HG03159 (cell line): ENCODE results near the gene SCGB1C1.
"Not testable (repeated sequence)": the region's sequence is repeated elsewhere in the genome, so short reads cannot be mapped to it uniquely, and the experiment has no call there.

Experiments
- ATAC-seq: cut with Tn5 transposase; IDR thresholded peaks from one replicate; pipeline ENCODE4 v1.9.1; 2021; ENCODE audit warnings: mild to moderate bottlenecking, moderate library complexity; ENCODE audit not compliant: unreplicated experiment

The SCGB1C1 gene

DNA sequence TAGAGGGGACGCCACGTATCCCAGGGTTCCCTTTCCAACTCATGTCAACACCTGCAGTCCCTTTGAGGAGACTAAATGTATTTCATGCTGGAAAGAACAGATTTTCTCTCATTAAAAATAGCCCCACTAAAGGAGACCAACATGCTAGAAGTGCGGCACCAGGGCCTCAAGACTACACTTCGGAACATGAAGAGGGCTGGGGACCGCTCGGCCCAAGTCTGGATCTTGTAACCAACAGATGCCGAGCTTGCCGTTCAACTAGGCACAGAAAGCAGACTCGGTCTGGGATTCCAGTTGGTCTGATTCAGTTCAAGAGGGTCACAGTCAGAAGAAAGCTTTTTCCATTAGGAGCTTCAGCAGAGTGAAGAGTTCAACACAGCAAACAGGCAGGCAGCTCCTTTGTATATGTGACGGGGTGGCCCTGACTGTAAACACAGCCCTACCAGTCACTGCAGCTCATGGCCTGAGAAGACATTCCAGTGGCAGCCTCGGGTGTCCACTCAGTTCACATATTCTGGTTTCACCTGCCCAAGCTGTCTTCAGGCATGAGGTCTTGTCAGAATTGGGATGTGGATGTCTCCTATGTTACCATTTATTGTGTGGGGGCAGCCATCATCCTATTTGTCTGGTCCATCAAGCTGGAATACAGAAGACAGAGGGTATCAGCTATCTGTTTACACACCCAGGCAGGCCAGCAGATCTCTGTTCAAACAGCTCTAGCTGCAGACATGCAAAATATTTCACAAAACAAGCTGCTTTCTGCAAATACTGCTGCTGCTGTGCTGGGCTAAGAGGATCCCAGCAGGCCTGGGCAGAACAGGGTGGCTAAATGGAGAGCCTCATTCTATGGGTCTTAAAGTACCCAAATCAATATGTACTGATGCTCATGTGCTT, 23.4 kb downstream of the SCGB1C1 start:
- ATAC-seq, result no peak

DNA sequence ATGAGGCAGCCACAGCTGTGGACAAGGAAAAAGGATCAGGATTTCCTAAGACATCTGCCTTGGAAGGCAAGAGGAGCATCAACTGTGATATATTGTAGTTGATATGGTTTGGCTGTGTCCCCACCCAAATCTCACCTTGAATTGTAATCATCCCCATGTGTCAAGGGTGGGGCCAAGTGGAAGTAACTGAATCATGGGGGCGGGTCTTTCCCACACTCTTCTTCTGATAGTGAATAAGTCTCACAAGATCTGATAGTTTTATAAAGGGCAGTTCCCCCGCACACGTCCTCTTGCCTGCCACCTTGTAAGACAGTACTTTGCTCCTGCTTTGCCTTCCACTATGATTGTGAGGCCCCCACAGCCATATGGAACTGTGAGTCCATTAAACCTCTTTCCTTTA, 24.8 kb downstream of the SCGB1C1 start:
- ATAC-seq, result no peak

DNA sequence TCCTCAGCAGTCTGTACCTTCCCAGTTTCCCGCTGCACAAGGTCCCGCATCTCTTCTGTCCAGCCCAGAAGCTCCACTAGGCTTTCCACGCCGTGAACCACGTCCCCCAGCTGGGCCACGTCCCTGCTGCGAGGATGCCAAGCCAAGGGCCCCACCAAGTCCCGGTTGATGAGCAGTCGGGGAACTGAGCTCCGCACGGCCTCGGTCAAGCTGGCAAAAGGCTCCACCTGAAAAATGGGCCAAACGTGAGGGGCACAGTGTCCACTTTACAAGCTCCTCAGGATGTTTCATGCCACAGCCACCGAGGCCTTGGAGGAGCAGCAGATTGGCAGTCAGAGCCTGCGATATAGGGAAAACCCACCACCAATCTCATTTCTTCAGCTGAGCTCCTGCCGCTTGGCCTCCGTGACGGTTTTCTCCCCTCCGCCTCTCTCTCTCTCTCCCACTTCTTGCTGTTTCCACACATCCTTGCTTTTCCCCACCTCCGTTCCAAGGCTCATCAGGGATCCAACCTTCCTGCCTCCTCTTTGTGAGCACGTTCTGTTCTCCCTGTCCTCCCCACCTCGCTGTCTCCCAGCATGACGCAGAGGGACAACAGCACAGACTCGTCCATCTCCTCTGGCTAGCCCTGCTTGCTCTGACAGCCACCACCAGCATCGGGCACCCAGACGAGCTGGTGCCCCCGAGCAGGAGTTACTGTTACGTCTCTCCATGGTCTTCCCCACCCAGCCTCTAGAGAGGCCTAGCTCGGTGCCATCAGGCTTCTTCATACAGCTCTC, 26.1 kb downstream of the SCGB1C1 start:
- ATAC-seq, result no peak

DNA sequence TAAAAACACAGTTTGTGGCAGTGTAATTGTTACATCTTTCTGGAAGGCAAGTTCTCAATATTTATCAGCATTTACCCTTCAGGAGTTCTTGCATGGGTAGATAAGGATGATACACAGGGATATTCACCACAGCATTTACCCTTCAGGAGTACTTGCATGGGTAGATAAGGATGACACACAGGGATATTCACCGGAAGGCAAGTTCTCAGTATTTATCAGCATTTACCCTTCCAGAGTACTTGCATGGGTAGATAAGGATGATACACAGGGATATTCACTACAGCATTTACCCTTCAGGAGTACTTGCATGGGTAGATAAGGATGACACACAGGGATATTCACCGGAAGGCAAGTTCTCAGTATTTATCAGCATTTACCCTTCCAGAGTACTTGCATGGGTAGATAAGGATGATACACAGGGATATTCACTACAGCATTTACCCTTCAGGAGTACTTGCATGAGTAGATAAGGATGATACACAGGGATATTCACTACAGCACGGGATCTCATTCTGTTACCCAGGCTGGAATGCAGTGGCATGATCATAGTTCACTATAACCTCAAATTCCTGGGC, 27.9 kb downstream of the SCGB1C1 start:
- ATAC-seq, result not testable (repeated sequence)

DNA sequence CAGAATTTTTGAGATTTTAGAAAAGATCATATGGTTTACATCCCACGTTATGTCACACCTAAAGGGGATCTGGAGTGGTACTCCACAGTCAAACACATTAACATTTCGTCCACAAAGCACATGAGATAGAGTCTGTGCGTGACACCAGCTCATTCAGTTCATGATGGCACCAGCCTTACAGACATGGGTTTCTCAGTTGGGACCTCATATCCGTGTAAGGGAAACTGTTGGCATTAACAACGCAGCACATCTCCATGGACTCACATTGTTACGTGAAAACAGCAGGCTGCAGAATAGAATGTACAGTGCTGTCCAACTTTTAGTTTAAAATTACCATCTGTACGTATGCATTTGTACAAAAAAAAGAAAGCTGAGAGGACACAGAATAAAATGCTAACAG, 28.7 kb downstream of the SCGB1C1 start:
- ATAC-seq, result no peak

DNA sequence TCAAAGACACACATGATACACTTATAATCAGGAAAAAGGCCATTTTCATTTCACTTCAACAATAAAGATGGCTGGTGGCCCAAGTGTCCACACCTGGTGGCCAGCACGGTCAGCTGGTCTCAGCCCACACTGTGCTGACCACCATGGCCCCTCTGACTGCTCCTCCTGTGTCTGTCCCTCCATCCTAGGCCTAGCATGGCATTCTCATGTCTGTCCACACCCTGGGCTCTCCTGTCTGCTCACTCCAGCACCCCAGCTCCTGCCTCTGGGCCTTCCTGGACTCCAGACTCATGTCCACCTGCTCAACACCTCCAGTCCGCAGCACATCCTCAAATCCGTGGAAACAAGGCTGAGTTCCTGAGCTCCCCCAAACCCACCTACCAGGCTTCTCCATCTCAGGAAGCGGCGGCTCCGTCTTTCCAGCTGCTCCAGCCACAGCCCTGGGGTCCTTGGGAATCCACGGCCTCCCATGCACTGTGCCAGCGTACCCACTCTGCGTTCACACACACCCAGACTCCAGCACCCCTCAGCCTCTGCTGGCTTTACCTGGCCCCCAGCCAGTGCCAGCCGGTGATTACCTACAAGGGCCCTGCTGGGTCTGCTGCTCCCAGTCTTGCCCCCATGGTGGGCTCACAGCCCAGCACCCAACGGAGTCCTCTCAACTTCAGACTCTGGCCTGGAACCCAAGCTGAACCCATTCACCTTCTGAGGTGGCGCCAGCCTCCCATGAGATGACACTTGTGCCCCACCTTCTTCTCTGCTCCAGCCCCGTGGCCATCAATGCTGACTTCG, 29.3 kb downstream of the SCGB1C1 start:
- ATAC-seq, result no peak

DNA sequence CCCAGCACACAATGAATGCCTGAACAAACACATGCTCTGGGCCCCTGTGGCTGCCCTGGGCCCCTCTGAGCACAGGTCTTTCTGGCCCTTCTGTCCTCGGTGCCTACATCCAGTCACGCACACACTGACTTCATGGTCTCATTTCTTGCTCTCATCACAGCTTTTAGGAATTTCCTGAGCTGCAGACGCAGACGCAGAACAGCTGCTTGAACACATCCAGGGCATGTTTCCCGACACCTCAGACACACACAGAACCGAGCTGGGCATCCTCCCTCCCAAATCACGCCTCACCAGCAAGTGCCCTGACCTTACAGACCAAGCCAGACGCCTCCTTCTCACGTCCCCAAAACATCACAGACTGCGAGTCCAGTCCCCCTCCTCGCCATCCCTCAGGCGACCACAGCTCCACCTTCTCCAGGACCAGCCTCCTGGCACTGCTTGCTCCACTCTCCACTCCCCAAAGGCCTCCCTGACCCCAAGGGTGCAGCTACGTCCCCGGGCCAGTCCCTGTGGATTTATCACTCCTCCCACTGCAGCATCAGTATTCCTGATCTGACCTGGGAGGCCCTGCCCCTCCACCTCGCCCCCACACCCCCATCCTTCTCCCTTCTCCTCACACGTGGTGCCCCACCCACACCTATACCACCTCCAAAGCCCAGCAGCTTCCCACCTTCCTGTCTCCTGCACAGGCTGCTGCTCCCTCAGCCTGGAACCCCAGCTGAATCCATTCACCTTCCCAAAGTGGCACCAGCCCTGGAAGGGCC, 30.3 kb downstream of the SCGB1C1 start:
- ATAC-seq, result no peak

DNA sequence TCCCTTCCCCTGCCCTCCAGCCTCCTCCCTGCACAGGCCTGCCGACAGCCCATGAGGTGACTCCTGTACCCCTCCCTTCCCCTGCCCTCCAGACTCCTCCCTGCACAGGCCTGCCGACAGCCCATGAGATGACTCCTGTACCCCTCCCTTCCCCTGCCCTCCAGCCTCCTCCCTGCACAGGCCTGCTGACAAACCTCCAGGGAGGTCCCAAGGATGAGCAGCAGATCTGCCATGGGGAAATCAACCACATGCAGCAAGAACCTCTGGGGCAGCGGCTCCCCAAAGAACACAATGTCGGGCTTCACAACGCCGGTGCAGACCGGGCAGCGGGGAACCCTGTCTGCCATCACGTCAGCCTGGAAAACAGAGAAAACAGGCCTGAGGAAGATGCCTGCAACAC, 31.0 kb downstream of the SCGB1C1 start:
- ATAC-seq, result no peak

DNA sequence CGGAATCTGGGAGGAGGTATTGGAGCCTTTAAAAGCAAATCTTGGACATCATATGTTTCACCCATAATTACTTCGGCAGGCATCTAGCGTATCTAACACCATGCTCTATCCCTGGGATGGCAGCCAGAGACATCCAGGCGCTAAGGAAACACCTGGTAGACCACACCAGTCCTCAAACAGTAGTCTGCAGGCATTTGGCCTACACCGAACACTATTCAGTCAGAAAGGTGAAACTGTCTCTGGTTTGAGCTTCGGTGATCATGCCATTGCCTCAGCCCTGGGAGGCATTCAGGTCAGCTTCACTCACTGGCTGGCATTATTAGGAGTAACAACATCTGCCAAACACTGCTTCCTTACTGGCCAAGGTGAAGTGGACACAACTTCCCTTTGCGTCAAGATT, 31.5 kb downstream of the SCGB1C1 start:
- ATAC-seq, result no peak

DNA sequence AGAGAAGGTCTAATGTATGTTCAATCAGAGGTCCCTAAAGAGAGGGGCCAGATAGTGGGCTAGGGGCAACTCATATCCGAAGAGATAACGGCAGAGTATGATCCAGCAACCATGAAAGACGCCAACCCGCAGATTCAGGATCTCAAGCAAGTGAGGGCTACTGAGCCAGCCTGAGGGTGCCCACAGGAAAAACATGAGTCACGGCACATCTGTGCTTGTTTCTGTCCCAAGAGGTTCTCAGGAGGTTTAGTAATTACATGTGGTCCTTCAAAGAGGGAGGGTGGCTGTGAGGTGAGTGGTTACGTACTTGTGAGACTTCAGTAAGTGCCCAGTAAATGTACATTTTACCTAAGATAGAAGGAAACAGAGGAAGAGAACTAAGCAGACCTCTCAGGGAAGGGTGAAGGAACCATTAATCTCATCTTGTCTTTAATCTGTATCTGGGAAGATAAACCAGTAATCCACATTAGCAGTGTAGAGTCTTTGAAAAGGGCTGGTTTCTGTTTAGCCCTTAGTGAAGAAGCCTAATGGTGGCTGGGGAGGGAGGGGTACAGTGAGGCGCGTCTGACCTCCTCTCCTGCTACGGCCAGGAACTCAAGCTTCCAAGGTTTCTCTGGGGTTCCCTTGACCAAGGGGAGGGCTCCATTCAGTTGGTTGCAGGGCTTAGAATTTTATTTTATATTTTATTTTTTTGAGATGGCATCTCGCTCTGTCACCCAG, 33.0 kb downstream of the SCGB1C1 start:
- no peak for ATAC-seq

DNA sequence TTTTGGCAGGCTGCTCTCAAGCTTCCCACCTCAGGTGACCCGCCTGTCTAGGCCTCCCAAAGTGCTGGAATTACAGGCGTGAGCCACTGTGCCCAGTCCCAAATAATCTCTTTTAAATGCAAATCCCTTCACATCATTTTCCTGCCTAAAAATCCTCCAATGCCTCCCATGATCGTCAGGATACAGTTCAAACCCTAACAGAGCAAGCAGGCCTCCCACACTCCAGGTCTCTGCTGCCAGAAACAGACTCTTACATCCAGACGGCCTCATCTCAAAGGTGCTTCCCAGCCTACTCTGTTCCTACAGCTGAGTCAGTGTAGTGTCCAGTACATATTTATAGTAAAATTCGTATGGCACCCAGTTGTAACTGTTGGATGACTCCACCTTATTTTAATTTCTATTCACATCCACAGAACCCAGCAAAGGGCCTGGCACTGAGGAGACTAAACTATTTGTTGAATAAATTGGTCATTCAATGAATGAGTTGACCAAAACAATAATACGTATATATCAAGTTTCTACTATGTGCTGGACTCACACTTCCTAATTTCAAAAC, 35.0 kb downstream of the SCGB1C1 start:
- ATAC-seq, result no peak

DNA sequence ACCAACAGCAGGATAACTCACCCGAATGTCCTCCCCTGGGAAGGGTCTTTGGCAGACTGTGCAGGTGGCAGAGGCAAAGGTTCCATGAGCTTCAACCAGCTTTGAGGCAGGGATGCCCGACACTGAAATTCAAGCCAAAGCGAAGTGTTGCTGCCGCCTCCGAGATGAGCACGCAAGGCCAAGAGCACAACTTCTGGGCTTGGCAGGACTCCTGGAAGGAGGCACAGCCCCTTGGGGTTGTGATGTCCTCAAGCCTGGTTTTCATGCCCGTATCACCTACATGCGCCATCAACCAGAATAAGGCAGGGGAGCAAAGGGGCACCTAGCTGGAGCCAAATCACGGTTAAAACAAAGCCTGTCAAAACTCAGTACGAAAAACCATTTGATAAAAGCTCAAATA, 37.6 kb downstream of the SCGB1C1 start:
- ATAC-seq, result no peak

DNA sequence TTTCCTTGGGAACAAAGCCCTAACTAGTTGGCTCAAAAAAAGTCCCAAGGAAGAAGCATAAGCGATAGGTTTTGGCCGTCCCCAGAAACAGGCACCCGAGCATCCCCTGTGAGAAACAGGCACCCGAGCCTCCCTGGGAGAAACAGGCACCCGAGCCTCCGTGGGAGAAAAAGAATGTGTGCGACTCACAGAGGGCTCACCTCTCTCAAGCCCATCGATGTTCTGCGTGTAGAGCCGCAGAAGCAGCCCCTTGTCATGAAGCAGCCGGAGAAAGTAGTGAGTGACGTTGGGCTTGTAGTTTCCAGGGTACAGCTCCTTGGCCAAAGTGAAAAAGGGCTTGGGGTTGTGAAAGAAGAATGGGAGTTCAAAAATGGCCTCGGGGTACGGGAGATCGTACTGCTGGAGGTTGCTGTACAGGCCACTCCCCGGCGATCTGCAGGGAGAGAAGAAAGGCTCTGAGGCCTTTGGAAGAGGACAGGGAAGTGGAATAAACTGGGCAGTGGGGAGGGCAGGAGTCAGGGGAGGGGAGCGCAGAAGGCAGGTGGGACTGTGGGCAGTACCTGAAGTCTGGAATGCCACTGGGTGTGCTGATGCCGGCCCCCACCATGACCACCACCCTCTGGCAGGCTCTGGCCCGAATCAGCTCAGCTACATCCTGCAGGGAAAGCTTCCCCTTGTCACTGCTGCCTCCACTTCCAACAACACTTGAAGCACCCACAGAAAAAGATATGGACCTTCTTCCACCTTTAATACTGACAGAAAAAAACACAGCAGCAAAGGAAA, 40.1 kb downstream of the SCGB1C1 start:
- no peak for ATAC-seq

DNA sequence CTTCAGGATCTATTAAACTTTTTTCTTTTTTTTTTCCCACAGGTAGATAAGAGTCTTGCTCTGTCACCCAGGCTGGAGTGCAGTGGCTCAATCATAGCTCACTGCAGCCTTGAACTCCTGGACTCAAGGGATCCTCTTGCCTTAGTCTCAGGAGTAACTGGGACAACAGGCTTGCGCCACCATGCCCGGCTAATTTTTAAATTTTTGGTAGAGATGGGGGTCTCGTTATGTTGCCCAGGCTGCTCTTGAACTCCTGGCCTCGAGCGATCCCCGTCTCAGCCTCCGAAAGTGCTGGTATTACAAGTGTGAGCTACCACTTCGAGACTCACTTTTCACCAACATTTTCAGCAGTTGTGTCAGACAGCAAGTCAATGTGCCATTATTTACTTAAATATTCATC, 42.3 kb downstream of the SCGB1C1 start:
- ATAC-seq, result no peak

DNA sequence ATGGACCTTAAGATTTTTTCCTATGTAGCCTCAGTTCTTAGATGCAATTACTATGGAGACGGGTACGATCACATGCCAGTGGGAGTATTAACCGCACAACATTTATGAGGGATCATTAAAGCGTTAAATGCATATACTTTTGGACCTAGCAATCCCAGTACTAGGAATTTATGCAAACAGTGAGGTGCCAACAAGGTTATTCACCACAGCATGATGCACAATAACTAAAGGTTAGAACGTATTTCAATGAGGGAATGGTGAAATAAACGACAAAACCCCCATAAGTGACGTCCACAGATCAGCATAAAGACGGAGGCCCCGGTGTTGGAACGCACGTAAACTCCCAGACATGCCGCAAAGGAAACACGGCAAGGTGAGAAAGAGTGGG, 42.7 kb downstream of the SCGB1C1 start:
- ATAC-seq, result peak; percentile 10

DNA sequence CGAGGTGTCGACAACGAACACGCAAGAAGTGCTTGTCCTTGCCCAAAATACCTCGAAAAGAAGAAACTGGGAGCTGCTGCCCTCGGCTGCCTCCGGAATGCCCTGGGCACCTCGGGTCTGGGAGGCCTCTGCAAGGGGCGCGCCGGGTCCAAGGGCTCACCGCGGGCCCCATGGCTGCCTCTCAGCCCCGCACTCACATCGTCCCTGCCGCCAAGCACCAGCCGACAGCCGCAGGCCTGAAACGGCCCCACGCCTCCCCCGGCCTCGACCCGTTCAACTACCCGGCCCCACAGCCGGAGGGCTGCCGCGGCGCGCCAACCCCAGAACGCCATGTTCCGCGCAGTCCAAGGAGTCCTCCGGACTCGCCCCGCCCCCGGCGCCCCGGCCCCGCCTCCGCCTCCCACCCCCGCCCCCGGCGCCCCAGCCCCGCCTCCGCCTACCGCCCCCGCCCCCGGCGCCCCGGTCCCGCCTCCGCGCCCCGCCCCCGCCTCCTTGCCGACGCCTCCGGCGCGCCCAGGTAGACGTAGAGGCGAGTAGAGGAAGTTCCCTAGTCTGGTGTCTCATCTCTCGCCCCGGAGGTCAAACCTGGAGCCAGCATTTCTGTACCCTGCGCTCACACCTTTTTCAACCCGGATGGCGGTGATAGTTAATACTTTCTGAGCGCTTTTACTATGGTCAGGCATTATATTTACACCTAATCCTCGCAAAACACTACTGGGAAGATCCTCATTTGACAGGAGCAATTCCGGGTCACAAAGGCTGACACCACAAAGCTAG, 43.3 kb downstream of the SCGB1C1 start, which contains the start of gene SIRT3:
TSS of gene SIRT3 (minus strand) at position 346 of the 777 bp plus-strand sequence. CDS start at position 332, 14 bp downstream.
- ATAC-seq, result peak; percentile 71
